ENCODE measurements around the gene F2R.
A peak's percentile ranks its signal among the peaks of the same experiment; 100 is the strongest.
"Not testable (repeated sequence)": the region's sequence is repeated elsewhere in the genome, so short reads cannot be mapped to it uniquely, and the experiment has no call there.

The F2R gene

DNA sequence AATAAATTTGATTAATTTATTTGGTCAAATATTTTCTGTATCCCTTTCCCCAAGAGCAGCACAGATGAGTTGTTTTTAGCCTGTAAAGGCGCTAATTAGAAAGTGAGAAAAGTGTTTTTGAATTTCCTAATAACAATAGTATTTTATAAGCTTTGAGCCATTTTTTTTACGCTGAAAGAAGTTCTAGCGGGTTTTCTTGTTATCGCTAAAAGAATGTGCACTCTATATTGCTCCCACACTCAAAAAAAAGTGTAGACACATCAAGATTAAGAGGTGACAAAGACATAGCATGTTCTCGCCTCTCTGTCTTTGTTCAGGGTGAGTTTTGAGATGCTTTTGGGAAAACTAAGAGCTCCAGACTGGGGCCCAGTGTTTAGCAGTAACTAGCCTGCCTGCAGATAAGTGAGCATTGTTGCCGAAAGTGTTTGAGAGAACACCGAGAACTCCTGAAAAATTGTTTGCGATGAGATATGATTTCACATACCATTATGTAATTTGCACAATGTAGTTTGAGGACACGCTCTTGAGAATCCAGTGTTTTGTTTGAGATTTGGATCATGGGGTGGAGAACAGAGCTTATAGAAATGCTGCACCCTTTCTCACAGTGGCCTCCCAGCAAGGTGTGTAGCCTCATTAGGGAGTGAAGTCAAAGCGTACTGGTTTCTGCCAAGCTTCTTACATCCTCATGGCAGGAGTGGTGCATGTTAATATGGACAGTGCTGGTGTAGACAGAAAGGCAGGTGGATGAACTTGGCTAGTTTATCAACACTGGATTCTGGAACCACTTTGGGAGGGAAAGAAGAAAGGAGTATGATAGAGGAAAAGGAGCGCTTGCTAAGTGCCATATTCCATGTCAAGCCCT, 1.5 kb downstream of the F2R start:
- DNase-seq (ENCODE audit: low read depth in 1 of 2, low spot score in 1 of 2) = no peak

- DNase-seq (ENCODE audit: low read depth in 1 of 2, low spot score in 1 of 2) = no peak
These were observed 2.5 kb downstream of the F2R start for GRCh38 chr5:76718381-76718832.

GRCh38 chr5:76718880-76719279, 3.0 kb downstream of the F2R start:
- no peak for DNase-seq (ENCODE audit: low read depth in 1 of 2, low spot score in 1 of 2)

DNA sequence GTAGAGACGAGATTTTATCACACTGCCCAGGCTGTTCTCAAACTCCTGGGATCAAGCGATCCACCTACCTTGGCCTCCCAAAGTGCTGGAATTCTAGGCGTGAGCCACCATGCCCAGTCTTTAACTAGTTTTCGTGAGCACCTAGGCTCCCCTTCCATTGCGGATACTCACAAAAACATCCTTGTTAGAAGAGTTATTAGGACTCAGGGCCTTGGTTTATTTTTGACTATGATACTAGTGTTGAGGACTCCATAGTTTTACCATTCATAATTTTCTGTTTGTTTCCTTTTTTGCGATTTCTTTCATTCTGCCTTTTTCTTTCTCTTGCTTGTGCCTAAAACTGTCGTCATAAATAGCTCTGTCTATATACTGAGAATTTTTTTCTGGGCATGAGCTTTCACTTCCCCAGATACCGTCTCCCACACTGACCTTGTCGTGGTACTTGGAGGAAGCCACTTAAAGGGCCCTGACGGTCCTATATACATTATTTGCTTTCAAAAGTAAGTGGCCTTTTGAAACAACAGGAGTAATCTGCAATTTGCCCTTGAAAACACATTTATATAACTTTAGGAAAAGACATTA, 5.2 kb downstream of the F2R start:
- DNase-seq (ENCODE audit: low read depth in 1 of 2, low spot score in 1 of 2) = no peak

GRCh38 chr5:76723266-76723665, 7.3 kb downstream of the F2R start:
- no peak for DNase-seq (ENCODE audit: low read depth in 1 of 2, low spot score in 1 of 2)

DNA sequence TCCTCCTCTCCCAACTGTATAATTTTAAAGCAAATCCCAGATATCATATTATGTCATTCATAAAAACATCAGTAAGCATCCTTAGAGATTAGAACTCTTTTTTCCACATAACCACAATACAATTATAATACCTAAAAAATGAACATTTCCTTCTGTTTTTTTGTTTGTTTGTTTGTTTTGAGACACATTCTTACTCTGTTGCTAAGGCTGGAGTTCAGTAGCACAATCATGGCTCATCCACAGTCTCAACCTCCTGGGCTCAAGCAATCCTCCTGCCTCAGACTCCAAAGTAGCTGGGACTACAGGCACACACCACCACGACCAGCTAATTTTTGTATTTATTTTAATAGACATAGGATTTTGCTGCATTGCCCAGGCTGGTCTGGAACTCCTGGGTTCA, 8.0 kb downstream of the F2R start:
- DNase-seq (ENCODE audit: low read depth in 1 of 2, low spot score in 1 of 2) = no peak

DNA sequence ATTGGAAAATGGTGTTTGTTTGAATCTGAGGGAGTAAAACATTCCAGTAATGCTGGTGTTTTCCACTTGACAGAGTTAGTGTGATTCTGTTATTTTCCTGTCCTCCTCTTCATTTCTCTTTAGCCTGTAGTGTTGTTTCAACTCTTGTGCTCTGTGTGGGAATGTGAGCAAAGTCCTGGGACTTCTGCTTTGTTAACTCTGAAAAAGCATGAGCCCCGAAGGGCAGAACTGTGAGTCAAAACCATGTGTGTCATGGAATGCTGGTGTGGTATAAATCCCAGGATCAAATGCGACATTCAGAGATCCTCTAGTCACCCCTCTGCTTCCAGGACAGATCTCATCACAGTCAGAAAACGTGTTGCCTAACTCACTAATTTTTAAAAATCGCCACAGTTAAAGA, 8.9 kb downstream of the F2R start:
- no peak for DNase-seq (ENCODE audit: low read depth in 1 of 2, low spot score in 1 of 2)

DNA sequence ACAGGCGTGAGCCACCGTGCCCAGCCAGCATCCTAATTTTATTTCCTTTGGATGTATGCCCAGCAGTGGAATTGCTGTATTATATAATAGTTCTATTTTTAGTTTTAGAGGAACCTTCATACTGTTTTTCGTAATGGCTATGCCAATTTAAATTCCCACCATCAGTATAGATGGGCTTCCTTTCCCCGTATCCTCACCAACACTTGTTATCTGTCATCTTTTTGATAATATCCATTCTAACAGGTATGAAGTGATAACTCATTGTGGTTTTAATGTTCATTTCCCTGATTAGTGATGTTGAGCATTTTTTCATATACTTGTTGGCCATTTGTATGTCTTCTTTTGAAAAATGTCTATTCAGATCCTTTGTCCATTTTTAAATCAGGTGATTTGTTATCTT, 13.0 kb downstream of the F2R start:
- no peak for DNase-seq (ENCODE audit: low read depth in 1 of 2, low spot score in 1 of 2)

- DNase-seq (ENCODE audit: low read depth in 1 of 2, low spot score in 1 of 2) = no peak
These were observed 13.7 kb downstream of the F2R start for GRCh38 chr5:76729373-76730290.

- no peak for DNase-seq (ENCODE audit: low read depth in 1 of 2, low spot score in 1 of 2)
These were observed 16.6 kb downstream of the F2R start for GRCh38 chr5:76732405-76733048.

- peak in 1 of 2 donors; percentile 40 for DNase-seq (ENCODE audit: low read depth in 1 of 2, low spot score in 1 of 2)
These were observed 17.1 kb downstream of the F2R start for GRCh38 chr5:76733049-76733417.

DNA sequence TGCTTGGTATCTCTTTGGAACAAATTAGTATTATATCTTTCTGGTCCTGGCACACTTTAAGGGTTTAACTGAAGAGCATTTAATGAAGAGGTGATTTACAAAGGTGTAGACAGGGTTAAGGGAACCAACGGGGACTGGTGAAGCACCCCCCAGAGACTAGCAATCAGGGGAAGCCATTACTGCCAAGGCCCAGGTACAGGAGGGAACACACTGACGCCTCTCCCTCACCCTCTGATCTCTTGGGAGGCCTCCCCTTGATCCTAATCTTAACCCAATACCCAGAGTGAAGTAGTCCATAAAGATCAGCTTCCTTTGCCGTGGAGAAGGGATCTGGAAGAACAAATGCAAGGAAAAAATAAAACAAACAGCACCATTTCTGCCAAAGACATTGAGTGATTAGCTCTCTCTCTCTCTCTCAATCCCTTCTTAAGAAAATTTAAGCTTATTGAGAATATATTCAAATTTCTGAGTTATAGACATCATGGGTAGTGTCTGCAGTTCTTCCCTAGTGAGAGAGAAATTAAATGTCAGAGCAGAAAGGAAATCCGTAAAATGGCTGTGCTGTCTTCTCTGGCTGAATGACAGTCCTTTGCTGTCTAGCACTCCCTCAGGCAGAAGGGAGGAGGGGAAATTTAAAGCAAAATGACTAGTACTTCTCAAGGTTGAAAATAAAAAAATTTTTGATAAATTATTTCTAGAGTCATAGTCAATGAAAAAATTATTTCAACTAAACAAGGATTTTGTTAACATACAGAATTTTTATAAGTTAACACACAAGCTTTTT, 20.0 kb downstream of the F2R start:
- DNase-seq (ENCODE audit: low read depth in 1 of 2, low spot score in 1 of 2) = no peak

DNA sequence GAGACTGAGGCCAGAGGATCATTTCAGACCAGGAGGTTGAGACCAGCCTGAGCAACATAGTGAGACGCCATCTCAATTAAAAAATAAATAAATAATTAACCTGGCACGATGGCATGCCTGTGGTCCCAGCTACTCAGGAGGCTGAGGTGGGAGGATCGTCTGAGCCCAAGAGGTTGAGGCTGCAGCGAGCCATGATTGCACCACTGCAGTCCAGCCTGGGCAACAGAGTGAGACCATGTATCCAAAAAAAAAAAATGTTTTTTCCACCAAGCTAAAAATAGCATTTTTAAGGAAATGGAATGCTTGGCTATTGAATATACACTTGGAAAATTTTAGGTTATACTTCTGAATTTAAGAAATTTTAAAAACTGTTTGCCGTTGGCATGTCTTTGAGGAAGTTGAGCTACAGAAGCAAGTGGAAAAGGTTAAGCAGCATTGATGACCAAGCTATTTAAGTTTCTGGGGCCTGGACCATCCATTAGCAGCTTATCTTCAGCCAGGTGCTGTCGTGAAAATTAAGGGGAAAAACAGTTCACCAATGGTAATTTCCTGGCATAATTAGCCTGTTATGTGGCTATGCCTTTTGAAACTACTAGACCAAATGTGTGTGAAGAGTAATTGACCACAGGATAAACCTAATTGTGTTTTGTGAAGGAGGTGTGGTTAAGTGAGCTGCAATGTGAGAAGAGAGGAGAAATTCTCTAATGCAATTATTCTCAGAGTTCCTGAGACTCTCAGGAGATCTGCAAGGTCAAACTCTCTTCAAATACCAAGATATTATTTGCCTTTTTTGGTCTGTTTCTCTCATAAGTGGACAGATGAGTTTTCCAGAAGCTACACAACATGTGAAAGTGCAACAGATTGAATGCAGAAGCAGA, 21.0 kb downstream of the F2R start:
- no peak for DNase-seq (ENCODE audit: low read depth in 1 of 2, low spot score in 1 of 2)

DNA sequence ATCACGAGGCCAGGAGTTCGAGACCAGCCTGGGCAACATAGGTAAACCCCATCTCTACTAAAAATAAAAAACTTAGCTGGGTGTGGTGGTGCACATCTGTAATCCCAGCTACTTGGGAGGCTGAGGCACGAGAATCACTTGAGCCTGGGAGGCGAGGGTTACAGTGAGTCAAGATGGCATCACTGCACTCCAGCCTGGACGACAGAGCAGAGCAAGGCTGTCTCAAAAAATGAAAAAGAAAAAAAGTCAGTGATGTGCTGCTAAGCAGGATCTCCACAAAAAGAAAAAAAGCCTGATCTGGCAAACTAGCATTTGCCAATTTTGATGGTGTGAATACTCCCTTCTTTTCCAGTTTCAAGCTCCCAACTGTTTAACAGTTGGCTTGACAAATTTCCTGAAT, 21.9 kb downstream of the F2R start:
- DNase-seq (ENCODE audit: low read depth in 1 of 2, low spot score in 1 of 2) = no peak

- DNase-seq (ENCODE audit: low read depth in 1 of 2, low spot score in 1 of 2) = not testable (repeated sequence)
These were observed 25.6 kb downstream of the F2R start for GRCh38 chr5:76741506-76741905.

- no peak for DNase-seq (ENCODE audit: low read depth in 1 of 2, low spot score in 1 of 2)
These were observed 26.7 kb downstream of the F2R start for GRCh38 chr5:76742583-76742982.

- no peak for DNase-seq (ENCODE audit: low read depth in 1 of 2, low spot score in 1 of 2)
These were observed 28.7 kb downstream of the F2R start for GRCh38 chr5:76744632-76745031.

- no peak for DNase-seq (ENCODE audit: low read depth in 1 of 2, low spot score in 1 of 2)
These were observed 29.7 kb downstream of the F2R start for GRCh38 chr5:76745670-76746069.

DNA sequence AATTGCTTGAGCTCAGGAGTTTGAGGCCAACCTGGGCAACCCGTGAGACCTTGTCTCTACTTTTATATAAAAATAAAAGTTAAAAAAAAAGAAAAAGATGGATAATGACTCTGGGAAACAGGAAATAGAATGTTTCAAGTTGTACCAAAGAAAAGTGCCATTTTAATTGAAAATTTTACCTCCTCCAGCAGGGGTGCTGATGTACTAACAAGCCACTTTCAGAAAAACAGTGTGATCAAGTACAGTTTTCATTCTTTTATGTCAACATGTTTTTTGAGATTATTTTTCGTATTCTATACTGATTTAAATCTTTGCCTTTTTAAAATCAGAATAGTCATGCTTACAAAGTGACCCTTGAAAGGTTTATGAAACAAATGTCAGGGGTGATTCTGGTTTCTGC, 30.8 kb downstream of the F2R start:
- DNase-seq (ENCODE audit: low read depth in 1 of 2, low spot score in 1 of 2) = no peak

GRCh38 chr5:76747706-76748105, 31.8 kb downstream of the F2R start:
- DNase-seq (ENCODE audit: low read depth in 1 of 2, low spot score in 1 of 2) = no peak
